HepG2 (cell line): ENCODE data around the gene CTF1. TPM values are rescaled to one million over a fixed set of nuclear protein-coding genes. Genes with fewer than 3 reads are reported as not detected.

Source experiments
- FOXC1 ChIP-seq: sonication (generic); formaldehyde crosslinking; IDR thresholded peaks from 2 replicates; pipeline ENCODE4 v1.8.0; 2022; ENCODE audit warnings: mild to moderate bottlenecking, missing genetic modification reagents, borderline replicate concordance
- KAT7 ChIP-seq: IDR thresholded peaks from 2 replicates; pipeline ENCODE4 v1.6.1; 2018; ENCODE audit warnings: borderline replicate concordance, missing compliant biosample characterization
- MBD4 ChIP-seq: IDR thresholded peaks from 2 replicates; pipeline ENCODE4 v1.6.1; 2012; ENCODE audit warnings: low read length, inconsistent platforms, borderline replicate concordance
- SMARCE1 ChIP-seq: fragments of 450-650 bp; IDR thresholded peaks from 2 replicates; pipeline ENCODE4 v1.6.1; 2017; ENCODE audit warnings: borderline replicate concordance
- YEATS2 ChIP-seq: sonication (generic); formaldehyde crosslinking; IDR thresholded peaks from 2 replicates; pipeline ENCODE4 v1.4.0; 2020; ENCODE audit warnings: missing genetic modification reagents, borderline replicate concordance
- ZBTB7B ChIP-seq: sonication (generic); formaldehyde crosslinking; IDR thresholded peaks from 2 replicates; pipeline ENCODE4 v1.4.0; 2020; ENCODE audit warnings: missing genetic modification reagents
- ZFP37 ChIP-seq: sonication (generic); formaldehyde crosslinking; IDR thresholded peaks from 2 replicates; pipeline ENCODE4 v1.4.0; 2020; ENCODE audit warnings: missing genetic modification reagents, borderline replicate concordance
- ZNF570 ChIP-seq: sonication (generic); formaldehyde crosslinking; IDR thresholded peaks from 2 replicates; pipeline ENCODE4 v1.4.0; 2020; ENCODE audit warnings: mild to moderate bottlenecking, missing genetic modification reagents, borderline replicate concordance
- ZNF589 ChIP-seq: sonication (generic); formaldehyde crosslinking; conservative IDR thresholded peaks from 2 replicates; pipeline ENCODE4 v1.8.0; 2022; ENCODE audit warnings: mild to moderate bottlenecking, moderate library complexity, missing genetic modification reagents
- ZNF607 ChIP-seq: sonication (generic); formaldehyde crosslinking; IDR thresholded peaks from 2 replicates; pipeline ENCODE4 v1.5.1; 2020; ENCODE audit warnings: missing genetic modification reagents, mild to moderate bottlenecking, borderline replicate concordance
- ZNF644 ChIP-seq: IDR thresholded peaks from 2 replicates; pipeline ENCODE4 v1.6.1; 2016; ENCODE audit warnings: low read depth
- ZNF816 ChIP-seq: sonication (generic); formaldehyde crosslinking; IDR thresholded peaks from 2 replicates; pipeline ENCODE4 v1.8.0; 2022; ENCODE audit warnings: missing genetic modification reagents, mild to moderate bottlenecking, borderline replicate concordance
- ZNF878 ChIP-seq: sonication (generic); formaldehyde crosslinking; IDR thresholded peaks from 2 replicates; pipeline ENCODE4 v1.8.1; 2023; ENCODE audit warnings: mild to moderate bottlenecking, missing genetic modification reagents, moderate library complexity
- ZSCAN12 ChIP-seq: sonication (generic); formaldehyde crosslinking; IDR thresholded peaks from 2 replicates; pipeline ENCODE4 v1.9.0; 2021; ENCODE audit warnings: mild to moderate bottlenecking, missing genetic modification reagents
- polyA plus RNA-seq, 8 experiments: library from polyadenylated mRNA; depleted of rRNA in 3 of 8; stranded (reverse) in 7 of 8; unstranded in 1 of 8; fragments of >200 nt; fragmentation: Illumina TruSeq in 4 of 8; extraction: Trizol in 4 of 8; gene quantifications; 2 replicates each; pipeline versions ENCODE4 v1.2.1 to v1.2.3, GENCODE V29; 2011 to 2016; ENCODE audit warnings: low read depth in 4 of 8, missing spikeins in 1 of 8, mixed read lengths in 1 of 8; ENCODE audit not compliant: insufficient read depth in 1 of 8
- total RNA-seq, 5 experiments: library from RNA; depleted of rRNA; stranded (reverse); fragments of >200 nt; fragmentation: Illumina TruSeq; extraction: Trizol; gene quantifications; 2 replicates each; pipeline ENCODE4 v1.2.3, GENCODE V29; 2016; ENCODE audit warnings: low read depth in 1 of 5
- TF ChIP-seq, protein P1 (sequence below): IDR thresholded peaks from 2 replicates; pipeline ENCODE4 v1.6.1; 2016
- TF ChIP-seq, protein P2 (sequence below): sonication (generic); formaldehyde crosslinking; IDR thresholded peaks from 2 replicates; pipeline ENCODE4 v1.4.0; 2020; ENCODE audit warnings: mild to moderate bottlenecking, missing genetic modification reagents
- TF ChIP-seq, protein P3 (sequence below): sonication (generic); formaldehyde crosslinking; IDR thresholded peaks from 2 replicates; pipeline ENCODE4 v1.5.1; 2020; ENCODE audit warnings: mild to moderate bottlenecking, missing genetic modification reagents, borderline replicate concordance
- TF ChIP-seq, protein P4 (sequence below): fragments of 450-650 bp; IDR thresholded peaks from 2 replicates; pipeline ENCODE4 v1.6.1; 2017
- TF ChIP-seq, protein P5 (sequence below): sonication (generic); formaldehyde crosslinking; IDR thresholded peaks from 2 replicates; pipeline ENCODE4 v1.8.1; 2023; ENCODE audit warnings: mild to moderate bottlenecking, missing genetic modification reagents, borderline replicate concordance

CTF1 gene
- total and polyA plus RNA-seq, 2 of the 13 experiments (the other 11 are each of a cell fraction or from before 2014, with no cell fraction given) = 0.13 to 1.8 TPM

DNA sequence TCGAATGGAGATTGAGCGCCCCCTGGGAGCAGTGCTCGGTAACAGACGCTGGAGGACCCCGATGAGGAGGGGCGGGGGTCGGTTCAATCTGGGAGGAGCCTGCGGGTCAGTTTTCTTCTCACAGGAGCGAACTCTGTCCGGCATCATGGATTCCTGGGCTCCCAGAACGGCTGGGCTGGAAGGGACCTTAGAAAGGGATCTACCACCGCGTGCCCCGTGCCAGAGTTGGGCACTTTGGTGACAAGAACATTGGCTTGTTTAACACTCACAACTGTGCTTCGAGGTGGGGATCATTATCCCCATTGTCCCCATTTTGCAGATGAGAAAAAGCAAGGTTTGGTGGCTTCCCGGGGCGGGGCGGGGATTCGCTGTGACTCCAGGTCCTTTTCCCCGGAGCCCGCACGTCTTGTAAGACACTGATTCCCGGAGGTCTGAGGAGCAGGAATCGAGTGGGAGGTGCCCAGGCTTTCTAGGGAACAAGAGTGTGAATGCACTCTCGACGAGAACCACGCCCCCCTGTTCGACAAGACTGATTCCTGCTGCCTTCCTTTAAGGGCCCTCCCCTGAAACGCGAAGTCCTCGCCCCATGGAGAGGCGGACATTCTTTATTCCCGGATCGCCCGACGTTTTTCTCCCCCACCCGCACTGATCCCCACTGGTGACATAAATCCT lies 25.5 kb downstream of the CTF1 start (continued):
- TF ChIP-seq ZNF570 (CRISPR knock-in tag) (no peak), ZBTB7B (peak; percentile 91), KAT7 (CRISPR knock-in tag) (0 out of 2 replicates have a peak, but pooled peaks have one; percentile 21), YEATS2 (CRISPR knock-in tag) (peak; percentile 39; the same call in 1 of the 2 replicates), ZNF644 (no peak), ZNF607 (CRISPR knock-in tag) (0 out of 2 replicates have a peak, but pooled peaks have one; percentile 62), FOXC1 (peak; percentile 76; the same call in 1 of the 2 replicates), MBD4 (no peak), SMARCE1 (no peak), ZNF816 (no peak), ZNF589 (CRISPR knock-in tag) (no peak), ZNF878 (CRISPR knock-in tag) (no peak), ZSCAN12 (CRISPR knock-in tag) (no peak), ZFP37 (no peak)
- TF ChIP-seq, protein P1, sequence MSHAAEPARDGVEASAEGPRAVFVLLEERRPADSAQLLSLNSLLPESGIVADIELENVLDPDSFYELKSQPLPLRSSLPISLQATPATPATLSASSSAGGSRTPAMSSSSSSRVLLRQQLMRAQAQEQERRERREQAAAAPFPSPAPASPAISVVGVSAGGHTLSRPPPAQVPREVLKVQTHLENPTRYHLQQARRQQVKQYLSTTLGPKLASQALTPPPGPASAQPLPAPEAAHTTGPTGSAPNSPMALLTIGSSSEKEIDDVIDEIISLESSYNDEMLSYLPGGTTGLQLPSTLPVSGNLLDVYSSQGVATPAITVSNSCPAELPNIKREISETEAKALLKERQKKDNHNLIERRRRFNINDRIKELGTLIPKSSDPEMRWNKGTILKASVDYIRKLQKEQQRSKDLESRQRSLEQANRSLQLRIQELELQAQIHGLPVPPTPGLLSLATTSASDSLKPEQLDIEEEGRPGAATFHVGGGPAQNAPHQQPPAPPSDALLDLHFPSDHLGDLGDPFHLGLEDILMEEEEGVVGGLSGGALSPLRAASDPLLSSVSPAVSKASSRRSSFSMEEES (CRISPR knock-in tag) = peak; percentile 24; the same call in 1 of the 2 replicates
- TF ChIP-seq, protein P2, sequence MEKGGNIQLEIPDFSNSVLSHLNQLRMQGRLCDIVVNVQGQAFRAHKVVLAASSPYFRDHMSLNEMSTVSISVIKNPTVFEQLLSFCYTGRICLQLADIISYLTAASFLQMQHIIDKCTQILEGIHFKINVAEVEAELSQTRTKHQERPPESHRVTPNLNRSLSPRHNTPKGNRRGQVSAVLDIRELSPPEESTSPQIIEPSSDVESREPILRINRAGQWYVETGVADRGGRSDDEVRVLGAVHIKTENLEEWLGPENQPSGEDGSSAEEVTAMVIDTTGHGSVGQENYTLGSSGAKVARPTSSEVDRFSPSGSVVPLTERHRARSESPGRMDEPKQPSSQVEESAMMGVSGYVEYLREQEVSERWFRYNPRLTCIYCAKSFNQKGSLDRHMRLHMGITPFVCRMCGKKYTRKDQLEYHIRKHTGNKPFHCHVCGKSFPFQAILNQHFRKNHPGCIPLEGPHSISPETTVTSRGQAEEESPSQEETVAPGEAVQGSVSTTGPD (CRISPR knock-in tag) = no peak
- TF ChIP-seq, protein P3, sequence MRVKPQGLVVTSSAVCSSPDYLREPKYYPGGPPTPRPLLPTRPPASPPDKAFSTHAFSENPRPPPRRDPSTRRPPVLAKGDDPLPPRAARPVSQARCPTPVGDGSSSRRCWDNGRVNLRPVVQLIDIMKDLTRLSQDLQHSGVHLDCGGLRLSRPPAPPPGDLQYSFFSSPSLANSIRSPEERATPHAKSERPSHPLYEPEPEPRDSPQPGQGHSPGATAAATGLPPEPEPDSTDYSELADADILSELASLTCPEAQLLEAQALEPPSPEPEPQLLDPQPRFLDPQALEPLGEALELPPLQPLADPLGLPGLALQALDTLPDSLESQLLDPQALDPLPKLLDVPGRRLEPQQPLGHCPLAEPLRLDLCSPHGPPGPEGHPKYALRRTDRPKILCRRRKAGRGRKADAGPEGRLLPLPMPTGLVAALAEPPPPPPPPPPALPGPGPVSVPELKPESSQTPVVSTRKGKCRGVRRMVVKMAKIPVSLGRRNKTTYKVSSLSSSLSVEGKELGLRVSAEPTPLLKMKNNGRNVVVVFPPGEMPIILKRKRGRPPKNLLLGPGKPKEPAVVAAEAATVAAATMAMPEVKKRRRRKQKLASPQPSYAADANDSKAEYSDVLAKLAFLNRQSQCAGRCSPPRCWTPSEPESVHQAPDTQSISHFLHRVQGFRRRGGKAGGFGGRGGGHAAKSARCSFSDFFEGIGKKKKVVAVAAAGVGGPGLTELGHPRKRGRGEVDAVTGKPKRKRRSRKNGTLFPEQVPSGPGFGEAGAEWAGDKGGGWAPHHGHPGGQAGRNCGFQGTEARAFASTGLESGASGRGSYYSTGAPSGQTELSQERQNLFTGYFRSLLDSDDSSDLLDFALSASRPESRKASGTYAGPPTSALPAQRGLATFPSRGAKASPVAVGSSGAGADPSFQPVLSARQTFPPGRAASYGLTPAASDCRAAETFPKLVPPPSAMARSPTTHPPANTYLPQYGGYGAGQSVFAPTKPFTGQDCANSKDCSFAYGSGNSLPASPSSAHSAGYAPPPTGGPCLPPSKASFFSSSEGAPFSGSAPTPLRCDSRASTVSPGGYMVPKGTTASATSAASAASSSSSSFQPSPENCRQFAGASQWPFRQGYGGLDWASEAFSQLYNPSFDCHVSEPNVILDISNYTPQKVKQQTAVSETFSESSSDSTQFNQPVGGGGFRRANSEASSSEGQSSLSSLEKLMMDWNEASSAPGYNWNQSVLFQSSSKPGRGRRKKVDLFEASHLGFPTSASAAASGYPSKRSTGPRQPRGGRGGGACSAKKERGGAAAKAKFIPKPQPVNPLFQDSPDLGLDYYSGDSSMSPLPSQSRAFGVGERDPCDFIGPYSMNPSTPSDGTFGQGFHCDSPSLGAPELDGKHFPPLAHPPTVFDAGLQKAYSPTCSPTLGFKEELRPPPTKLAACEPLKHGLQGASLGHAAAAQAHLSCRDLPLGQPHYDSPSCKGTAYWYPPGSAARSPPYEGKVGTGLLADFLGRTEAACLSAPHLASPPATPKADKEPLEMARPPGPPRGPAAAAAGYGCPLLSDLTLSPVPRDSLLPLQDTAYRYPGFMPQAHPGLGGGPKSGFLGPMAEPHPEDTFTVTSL (CRISPR knock-in tag) = no peak
- TF ChIP-seq, protein P4, sequence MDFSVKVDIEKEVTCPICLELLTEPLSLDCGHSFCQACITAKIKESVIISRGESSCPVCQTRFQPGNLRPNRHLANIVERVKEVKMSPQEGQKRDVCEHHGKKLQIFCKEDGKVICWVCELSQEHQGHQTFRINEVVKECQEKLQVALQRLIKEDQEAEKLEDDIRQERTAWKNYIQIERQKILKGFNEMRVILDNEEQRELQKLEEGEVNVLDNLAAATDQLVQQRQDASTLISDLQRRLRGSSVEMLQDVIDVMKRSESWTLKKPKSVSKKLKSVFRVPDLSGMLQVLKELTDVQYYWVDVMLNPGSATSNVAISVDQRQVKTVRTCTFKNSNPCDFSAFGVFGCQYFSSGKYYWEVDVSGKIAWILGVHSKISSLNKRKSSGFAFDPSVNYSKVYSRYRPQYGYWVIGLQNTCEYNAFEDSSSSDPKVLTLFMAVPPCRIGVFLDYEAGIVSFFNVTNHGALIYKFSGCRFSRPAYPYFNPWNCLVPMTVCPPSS = no peak
- TF ChIP-seq, protein P5, sequence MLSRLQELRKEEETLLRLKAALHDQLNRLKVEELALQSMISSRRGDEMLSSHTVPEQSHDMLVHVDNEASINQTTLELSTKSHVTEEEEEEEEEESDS (CRISPR knock-in tag) = no peak
